BE2C (cell line): Measurements from ENCODE around the gene NLRP9.

Experiments
- DNase-seq: peaks from one replicate; pipeline ENCODE4 v3.0.0-alpha.2; 2020
- H3K27me3 ChIP-seq: fragments of 250-450 bp; sonication (Bioruptor Pico); 2 replicates; pipeline ENCODE4 v1.5.1; 2020; ENCODE audit warnings: mild to moderate bottlenecking
- H3K36me3 ChIP-seq: fragments of 250-450 bp; sonication (Bioruptor Pico); 2 replicates; pipeline ENCODE4 v1.5.1; 2020; ENCODE audit warnings: mild to moderate bottlenecking
- H3K4me1 ChIP-seq: fragments of 250-450 bp; sonication (Bioruptor Pico); 2 replicates; pipeline ENCODE4 v1.5.1; 2020
- H3K4me3 ChIP-seq: 2 replicates; pipeline ENCODE4 v1.5.1; 2011; ENCODE audit warnings: low read depth, low read length
- H3K9me3 ChIP-seq: fragments of 250-450 bp; sonication (Bioruptor Pico); 2 replicates; pipeline ENCODE4 v1.5.1; 2020
- TF ChIP-seq, protein P1 (sequence below): IDR thresholded peaks from 2 replicates; pipeline ENCODE4 v1.5.1; 2012; ENCODE audit warnings: mild to moderate bottlenecking, low read depth, low read length

NLRP9 gene

DNA sequence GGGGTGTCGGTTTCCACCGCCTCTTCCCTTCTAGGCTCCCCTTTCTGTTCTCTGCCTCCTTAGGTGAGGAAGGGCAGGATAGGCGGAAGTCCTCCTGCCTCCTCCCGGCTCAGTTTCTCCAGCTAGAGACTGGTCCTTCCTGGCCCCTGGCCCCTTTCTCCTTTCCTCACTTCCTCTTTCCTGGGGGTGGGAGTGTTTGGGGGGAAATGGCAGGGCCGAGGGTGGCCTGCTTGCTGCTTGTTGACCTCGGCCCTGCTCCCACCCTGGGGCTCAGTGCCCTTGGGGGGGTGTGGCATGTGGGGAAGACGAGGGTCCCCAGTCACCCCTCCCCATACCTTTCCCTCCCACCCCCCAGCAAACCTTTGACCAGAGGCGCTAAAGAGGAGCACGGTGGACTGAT, 78.4 kb downstream of the NLRP9 start:
- H3K9me3 ChIP-seq, result no peaks in the 10 kb centered on the region
- no peak overlapping the region for H3K4me3 ChIP-seq
- DNase-seq, result no peak
- TF ChIP-seq, protein P1, sequence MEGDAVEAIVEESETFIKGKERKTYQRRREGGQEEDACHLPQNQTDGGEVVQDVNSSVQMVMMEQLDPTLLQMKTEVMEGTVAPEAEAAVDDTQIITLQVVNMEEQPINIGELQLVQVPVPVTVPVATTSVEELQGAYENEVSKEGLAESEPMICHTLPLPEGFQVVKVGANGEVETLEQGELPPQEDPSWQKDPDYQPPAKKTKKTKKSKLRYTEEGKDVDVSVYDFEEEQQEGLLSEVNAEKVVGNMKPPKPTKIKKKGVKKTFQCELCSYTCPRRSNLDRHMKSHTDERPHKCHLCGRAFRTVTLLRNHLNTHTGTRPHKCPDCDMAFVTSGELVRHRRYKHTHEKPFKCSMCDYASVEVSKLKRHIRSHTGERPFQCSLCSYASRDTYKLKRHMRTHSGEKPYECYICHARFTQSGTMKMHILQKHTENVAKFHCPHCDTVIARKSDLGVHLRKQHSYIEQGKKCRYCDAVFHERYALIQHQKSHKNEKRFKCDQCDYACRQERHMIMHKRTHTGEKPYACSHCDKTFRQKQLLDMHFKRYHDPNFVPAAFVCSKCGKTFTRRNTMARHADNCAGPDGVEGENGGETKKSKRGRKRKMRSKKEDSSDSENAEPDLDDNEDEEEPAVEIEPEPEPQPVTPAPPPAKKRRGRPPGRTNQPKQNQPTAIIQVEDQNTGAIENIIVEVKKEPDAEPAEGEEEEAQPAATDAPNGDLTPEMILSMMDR, result no peak
- no peaks in the 10 kb centered on the region for H3K4me1 ChIP-seq
- H3K36me3 ChIP-seq, result peaks cover 87% of the 10 kb centered on the region
- H3K27me3 ChIP-seq, result no peaks in the 10 kb centered on the region

DNA sequence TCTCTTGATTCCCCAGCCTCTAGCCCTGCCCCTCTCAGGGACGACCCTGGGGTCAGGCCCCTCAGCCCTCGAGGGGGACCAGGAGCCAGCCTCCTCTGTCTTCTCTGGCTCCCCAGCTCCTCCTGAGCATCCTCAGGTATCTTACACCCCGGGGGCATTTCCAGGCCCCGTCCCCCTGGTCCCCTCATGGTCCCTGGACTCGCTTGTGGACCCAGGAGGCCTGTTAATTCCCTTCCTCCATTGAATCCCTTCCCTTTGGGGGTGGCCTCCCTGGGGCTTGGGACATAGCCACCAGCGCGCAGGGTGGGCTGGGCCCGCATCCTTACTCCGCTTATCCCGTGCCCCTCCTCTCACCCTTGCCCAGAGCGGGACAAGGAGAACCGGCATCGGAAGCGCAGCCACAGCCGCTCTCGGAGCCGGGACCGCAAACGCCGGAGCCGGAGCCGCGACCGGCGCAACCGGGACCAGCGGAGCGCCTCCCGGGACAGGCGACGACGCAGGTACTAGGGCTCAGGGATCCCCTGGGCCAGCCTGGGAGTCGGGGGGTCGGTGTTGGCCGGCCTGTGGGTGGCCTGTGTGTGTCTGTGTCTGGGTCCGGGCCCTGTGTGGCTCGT, 79.2 kb downstream of the NLRP9 start:
- H3K4me3 ChIP-seq, result no peak overlapping the region
- no peaks in the 10 kb centered on the region for H3K9me3 ChIP-seq
- TF ChIP-seq, protein P1, result no peak
- H3K36me3 ChIP-seq, result peaks cover 78% of the 10 kb centered on the region
- H3K4me1 ChIP-seq, result no peaks in the 10 kb centered on the region
- no peaks in the 10 kb centered on the region for H3K27me3 ChIP-seq
- no peak for DNase-seq
